ENCODE measurements around the gene ABCA4. TPM values are rescaled to one million over a fixed set of nuclear protein-coding genes. Genes with fewer than 3 reads are reported as not detected.

The ABCA4 gene
- total and polyA plus RNA-seq, 2 of the 8 experiments (the other 6 are each of a cell fraction or from before 2014, with no cell fraction given) = 0.06 TPM; not detected in 1

DNA sequence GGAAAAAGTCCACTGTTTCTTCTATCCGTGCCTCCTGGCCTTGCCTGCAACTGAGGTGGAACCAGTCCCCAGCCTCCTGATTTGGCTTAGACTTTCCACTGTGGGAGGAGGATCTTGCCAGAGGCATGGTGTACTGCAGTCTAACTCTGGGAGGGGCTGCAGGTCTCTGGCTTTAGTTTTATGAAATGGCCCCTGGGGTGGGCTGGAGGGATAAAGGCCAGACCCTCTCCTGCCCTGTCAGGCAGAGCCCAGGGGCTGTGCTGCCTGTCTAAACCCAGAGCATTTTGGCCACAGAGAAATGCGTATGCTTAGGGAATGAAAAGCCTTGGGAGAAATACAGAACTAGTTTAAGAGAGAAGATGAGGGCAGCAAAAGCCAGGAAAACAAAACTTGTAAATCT lies 73.0 kb downstream of the ABCA4 start (continued):
- no peak for TF ChIP-seq YY1 (IDR thresholded peaks at IDR 0.05; ENCODE audit: low read depth, low read length)
- TF ChIP-seq POU5F1 (IDR thresholded peaks at IDR 0.05; ENCODE audit: low read depth, low read length) = no peak
- no peak for TF ChIP-seq POLR2AphosphoS5 (IDR thresholded peaks at IDR 0.05; ENCODE audit: low read depth, low read length)
